ENCODE results near the gene TRPC5OS.

- TF ChIP-seq EZH2 (IDR thresholded peaks at IDR 0.05; ENCODE audit: low read depth) = no peak
- no peak for TF ChIP-seq CTCF (conservative IDR thresholded peaks at IDR 0.05)
Observed at GRCh38 chrX:111888600-111888999, 12.6 kb downstream of the TRPC5OS start.
